NCI-H345 (cell line): ENCODE results near the gene BRF1.

ENCODE experiments used
- DNase-seq: peaks from one replicate; lab custom pipeline; 2025; lab: John Stamatoyannopoulos, UW

The BRF1 gene

DNA sequence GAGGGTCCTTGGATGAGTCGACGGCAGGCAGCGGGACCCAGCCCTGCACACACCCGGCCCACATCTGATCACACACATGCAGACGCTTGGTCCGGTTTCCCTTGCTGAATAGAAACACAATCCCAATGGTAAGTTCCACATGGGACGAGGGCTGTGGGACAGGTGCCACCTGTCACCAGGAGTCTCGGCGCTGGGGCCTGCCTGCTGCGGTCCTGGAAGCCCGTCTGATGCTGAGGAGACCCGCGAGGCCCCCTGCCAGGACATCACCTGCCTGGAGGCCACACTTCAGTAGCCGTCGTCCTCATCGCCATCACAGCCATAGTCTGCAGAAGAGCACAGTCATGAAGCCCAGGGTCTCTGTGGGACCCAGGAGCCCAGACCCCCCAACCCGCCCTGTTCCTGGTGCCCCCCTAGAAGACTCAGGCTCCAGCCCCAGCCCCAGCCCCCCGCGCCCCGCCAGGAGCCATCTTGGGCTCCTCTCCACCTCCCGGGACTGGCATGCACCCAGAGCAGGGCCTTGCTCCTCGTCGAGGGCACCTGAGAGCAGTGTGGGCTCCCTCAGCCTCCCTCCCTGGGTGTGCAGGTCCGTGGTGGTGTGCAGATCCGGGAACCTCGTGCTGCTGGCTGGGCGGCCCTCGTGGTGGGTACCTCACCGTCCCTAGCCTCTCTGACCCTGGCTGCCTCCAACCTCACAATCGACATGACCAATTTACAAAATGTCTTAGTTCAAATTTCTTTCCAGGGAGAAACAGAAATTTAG is 90.4 kb downstream of the BRF1 start:
- DNase-seq: no peak

DNA sequence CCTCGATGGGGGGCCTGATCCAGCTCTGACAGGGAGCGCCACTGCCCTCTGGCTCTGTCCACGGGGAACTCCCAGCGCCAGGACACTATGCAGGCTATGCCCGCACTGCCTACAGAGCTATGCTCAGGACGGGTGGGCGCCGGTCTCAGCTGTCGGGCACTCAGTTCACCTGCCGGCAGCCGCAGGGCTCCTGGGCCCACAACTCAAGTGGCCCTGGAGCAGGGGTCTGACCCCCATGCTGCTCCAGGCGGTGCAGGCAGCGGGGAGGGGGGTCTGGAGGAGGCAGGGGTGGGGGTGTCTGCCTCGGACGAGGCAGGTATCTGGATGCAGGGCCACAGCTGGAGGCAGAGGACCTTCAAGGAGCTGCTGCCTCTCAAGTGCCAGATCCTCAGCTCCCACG is 91.2 kb downstream of the BRF1 start:
- no peak for DNase-seq

GRCh38 chr14:105209091-105209490 is 91.7 kb downstream of the BRF1 start:
- no peak for DNase-seq

DNA sequence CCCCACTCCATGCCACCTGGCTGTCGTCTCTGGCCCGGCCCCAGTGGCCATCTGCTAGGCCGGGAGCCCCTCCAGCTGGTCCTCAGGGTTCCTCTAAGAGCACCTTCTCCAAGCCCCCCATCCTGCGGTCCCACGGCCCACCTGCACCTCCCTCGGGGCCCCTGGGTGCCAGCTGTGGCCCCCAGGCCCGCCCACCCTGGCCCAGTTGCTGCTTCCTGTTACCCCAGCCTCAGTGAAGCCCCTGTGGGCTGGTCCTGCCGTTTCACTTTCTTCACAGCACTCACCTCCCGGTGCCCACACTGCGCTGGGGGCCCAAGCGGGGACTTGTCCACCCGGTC is 92.1 kb downstream of the BRF1 start:
- DNase-seq: no peak

- DNase-seq: no peak
Observed at GRCh38 chr14:105207996-105208737, 92.6 kb downstream of the BRF1 start.

- no peak for DNase-seq
Observed at GRCh38 chr14:105207460-105207901, 93.3 kb downstream of the BRF1 start.

GRCh38 chr14:105206873-105207272 is 93.9 kb downstream of the BRF1 start:
- DNase-seq: no peak

DNA sequence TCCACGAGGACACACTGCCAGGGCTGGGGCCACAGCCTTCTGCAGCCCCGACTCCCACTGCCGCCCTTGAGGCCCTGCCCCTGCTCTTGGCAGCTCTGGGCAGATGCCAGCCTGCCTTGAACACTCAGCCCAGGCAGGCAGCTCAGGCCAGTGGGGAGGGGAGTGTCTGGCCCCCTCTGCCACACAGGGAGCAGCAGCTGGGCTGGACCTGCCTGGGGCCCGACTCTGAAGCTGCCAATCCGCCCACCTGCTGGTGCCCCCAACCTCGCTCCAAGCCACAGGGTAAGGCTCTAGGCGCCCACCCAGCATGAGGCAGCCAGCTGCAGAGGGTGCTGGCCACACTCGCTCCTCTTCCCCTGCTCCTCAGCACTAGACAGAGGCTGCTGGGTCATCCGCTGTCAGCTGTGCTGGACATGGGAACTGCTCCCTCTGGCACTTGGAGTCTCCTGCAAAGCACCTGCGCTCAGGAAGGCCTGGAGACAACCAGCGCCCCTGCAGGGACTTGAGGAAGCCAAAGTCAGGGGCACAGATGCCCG is 95.1 kb downstream of the BRF1 start:
- no peak for DNase-seq

- no peak for DNase-seq
Observed at GRCh38 chr14:105204931-105205672, 95.7 kb downstream of the BRF1 start.

DNA sequence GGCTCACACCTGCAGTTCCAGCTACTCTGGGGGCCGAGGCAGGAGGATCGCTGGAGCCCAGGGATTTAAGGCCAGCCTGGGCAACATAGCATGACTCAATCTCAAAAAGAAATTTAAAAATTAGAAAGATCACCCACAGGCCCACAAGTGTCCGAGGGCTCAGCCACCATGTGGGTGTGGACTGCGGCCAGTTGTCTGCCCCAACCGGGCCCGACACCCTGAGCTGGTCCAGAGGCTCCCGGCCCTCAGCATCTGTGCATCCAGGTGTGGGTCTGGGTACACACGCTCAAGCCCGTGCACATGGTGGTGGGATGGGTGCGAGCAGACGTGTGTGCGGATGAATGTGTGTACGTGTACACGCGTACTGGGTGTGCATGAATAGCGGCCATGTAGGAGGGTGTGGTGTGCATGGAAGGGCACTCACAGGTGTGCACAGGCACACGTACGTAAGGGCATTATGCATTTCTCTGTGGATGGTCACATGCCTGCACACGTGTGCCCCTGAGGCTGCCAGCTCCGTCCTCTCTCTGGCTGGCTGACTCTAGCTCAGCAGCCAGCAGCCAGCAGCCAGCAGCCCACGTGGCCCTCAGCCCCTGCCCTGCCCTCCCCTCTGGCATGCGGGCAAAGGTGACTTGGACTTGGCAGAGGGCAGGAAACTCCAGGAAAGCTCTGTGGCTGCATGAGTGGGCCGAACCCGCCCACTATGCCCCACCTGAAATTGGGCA is 96.4 kb downstream of the BRF1 start:
- DNase-seq: no peak

GRCh38 chr14:105203701-105204100 is 97.1 kb downstream of the BRF1 start:
- no peak for DNase-seq

- peak; percentile 57 for DNase-seq
Observed at GRCh38 chr14:105203057-105203531, 97.7 kb downstream of the BRF1 start.

DNA sequence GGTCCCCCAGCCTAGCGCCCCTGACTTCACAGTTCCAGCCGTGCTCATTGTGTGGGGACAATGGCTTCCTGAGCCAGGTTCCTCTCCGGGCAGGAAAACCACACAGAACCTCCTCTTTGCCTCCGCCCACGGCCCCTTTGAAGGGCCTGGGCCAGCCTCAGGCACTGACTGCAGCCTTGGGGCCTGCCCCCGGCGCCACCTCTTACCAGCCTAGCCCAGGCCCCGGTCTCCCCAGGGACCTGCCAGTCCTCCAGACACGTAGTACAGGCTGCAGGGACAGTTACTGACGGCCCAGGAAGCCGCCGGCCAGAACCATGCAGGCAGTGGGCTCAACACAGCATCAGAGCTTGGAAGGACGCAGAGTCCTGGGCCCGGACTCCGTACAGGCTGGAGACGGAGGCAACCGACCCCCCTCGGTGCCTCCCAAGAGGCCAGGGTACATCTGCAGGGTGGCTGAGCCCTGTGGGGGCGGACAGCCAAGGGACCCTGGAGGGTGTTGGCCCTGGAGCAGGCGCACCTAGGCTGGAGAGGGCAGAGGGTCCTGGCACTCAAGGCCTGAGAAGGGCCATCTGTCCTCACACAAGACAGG is 98.8 kb downstream of the BRF1 start:
- DNase-seq: no peak

GRCh38 chr14:105201156-105201924 is 99.5 kb downstream of the BRF1 start:
- DNase-seq: no peak

DNA sequence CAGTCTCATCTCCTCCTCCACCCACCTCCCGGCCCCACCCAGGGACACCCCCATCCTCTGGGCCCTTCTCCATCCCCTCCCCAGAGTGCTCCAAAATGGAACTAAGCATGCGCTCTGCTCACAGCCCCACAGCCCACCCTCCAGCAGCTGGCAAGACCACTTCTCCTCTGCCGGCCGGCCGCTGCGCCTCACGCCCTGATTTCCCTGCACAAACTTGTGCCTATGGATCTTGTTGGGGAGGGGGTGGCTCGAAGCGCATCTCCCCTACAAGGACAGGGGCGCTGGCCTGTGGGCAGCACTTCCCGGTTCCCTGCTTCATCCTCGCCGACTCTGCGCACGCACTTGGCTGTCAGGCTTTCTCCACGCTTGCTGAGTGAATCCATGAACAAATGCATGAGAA is 100.2 kb downstream of the BRF1 start:
- no peak for DNase-seq

DNA sequence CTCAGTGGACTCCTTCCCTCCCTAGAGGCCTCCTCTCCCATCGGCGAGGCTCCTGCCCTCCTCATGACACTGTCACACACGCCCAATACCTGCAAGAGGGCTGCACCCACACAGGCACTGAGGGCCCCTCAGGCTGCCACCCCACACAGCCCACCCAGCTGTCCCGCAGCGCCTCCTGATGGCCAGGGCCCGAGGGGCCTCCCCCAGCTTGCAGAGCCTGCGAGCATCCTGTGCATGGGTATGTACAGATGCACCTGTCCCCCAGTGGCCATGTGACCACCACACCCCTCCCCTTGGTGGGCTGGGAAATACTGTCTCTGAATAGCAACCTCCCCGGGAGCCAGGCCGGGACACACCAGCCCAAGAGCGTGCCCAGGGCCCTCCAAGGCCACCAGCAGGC is 100.7 kb downstream of the BRF1 start:
- DNase-seq: no peak

DNA sequence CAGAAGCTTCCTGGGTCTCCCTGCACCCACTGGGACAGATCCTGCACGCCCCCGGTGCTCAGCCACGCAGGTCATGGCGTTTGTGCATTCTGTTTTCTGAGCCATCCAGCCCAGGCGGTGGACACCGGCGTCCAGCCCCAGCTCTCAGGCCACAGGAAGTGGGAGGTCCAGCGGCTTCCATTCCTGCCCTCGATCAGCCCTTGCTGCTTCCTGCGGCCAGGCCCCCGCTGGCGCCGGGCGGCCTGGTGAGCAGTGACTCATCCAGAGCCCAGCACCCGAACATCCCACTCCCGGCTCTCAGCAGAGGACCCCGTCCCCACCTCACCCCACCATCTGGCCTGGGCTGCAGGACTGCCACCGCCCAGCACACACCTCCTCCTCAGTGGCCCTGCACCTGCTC is 101.7 kb downstream of the BRF1 start:
- DNase-seq: no peak

GRCh38 chr14:105198588-105198987 is 102.2 kb downstream of the BRF1 start:
- no peak for DNase-seq

DNA sequence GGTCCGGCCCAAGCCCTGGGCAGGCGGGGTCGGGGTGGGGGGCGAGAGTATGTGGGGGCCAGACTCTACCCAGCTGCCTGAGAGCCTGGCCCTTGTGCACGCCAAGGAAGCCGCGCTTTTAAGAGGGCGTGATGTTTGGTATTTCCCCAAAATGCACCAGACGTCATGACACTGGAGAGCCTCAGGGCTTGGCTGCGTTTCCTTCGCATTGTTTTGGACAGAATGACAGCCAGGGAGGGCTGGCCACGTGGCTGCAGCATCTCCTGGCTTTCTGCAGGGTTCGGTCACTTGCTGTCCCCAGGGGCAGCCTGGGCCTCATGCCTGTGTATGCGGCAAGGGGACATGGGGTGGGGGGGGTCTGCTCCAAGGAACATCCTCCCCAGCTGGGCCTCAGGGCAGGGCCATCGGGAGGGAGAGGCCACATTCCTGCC is 103.6 kb downstream of the BRF1 start:
- DNase-seq: no peak

- no peak for DNase-seq
Observed at GRCh38 chr14:105196265-105196960, 104.4 kb downstream of the BRF1 start.
